Stimulated activated naive CD8-positive, alpha-beta T cell treated with anti-CD3 and anti-CD28 coated beads, Interleukin-15, Interleukin-2, amounts not matched to agents 100 ng/mL and 50 ng/mL, for 24 hours (primary cell): ENCODE data around the gene SEC23IP.

Source experiments
- H3K27ac Mint-ChIP-seq: one replicate; pipeline ENCODE4 v1.8.0; 2021; ENCODE audit warnings: mild to moderate bottlenecking, mixed read lengths
- H3K27me3 Mint-ChIP-seq: one replicate; pipeline ENCODE4 v1.8.0; 2021; ENCODE audit warnings: mixed read lengths
- H3K36me3 Mint-ChIP-seq: one replicate; pipeline ENCODE4 v1.8.0; 2021; ENCODE audit warnings: low read depth, mixed read lengths
- H3K4me1 Mint-ChIP-seq: one replicate; pipeline ENCODE4 v1.8.0; 2021; ENCODE audit warnings: low read depth, mixed read lengths
- H3K4me3 Mint-ChIP-seq: one replicate; pipeline ENCODE4 v1.8.0; 2021; ENCODE audit warnings: mild to moderate bottlenecking, mixed read lengths
- H3K9me3 Mint-ChIP-seq: one replicate; pipeline ENCODE4 v1.8.0; 2021; ENCODE audit warnings: mixed read lengths

Gene SEC23IP

GRCh38 chr10:119892188-119893065, at the start of gene SEC23IP:
TSS of gene SEC23IP (plus strand) at chr10:119892730. CDS start at chr10:119892783, 53 bp downstream.
- peaks cover 22% of the 10 kb centered on the region for H3K36me3 Mint-ChIP-seq
- peaks cover 8% of the 10 kb centered on the region for H3K9me3 Mint-ChIP-seq
- peak within 1 kb of the TSS; percentile 98 for H3K27ac Mint-ChIP-seq
- peak within 1 kb of the TSS; percentile 94 for H3K4me3 Mint-ChIP-seq
- peaks cover 45% of the 10 kb centered on the region for H3K4me1 Mint-ChIP-seq
- H3K27me3 Mint-ChIP-seq: no peaks in the 10 kb centered on the region

- H3K27me3 Mint-ChIP-seq: no peaks in the 10 kb centered on the region
- no peak overlapping the region for H3K27ac Mint-ChIP-seq
- peaks cover 88% of the 10 kb centered on the region for H3K36me3 Mint-ChIP-seq
- H3K4me1 Mint-ChIP-seq: peaks cover 6% of the 10 kb centered on the region
- H3K4me3 Mint-ChIP-seq: no peak overlapping the region
- H3K9me3 Mint-ChIP-seq: no peaks in the 10 kb centered on the region
Measured at GRCh38 chr10:119845656-119846055, 46.9 kb upstream of the SEC23IP start.

- Mint-ChIP-seq H3K27me3 (no peaks in the 10 kb centered on the region), H3K4me3 (no peak overlapping the region), H3K27ac (no peak overlapping the region), H3K4me1 (peaks cover 6% of the 10 kb centered on the region), H3K36me3 (peaks cover 72% of the 10 kb centered on the region), H3K9me3 (no peaks in the 10 kb centered on the region)
Measured at GRCh38 chr10:119849031-119849789, 43.3 kb upstream of the SEC23IP start.

GRCh38 chr10:119849944-119850343, 42.6 kb upstream of the SEC23IP start:
- Mint-ChIP-seq H3K36me3 (peaks cover 67% of the 10 kb centered on the region), H3K27ac (peak overlapping the region; percentile 40)

GRCh38 chr10:119852277-119852676, 40.3 kb upstream of the SEC23IP start:
- Mint-ChIP-seq H3K36me3 (peaks cover 67% of the 10 kb centered on the region), H3K27me3 (no peaks in the 10 kb centered on the region), H3K27ac (no peak overlapping the region), H3K4me1 (peaks cover under 1% of the 10 kb centered on the region), H3K4me3 (no peak overlapping the region), H3K9me3 (no peaks in the 10 kb centered on the region)

More at GRCh38 chr10:119849944-119850343, 42.6 kb upstream of the SEC23IP start:
- no peak overlapping the region for H3K4me3 Mint-ChIP-seq
- peaks cover 6% of the 10 kb centered on the region for H3K4me1 Mint-ChIP-seq
- no peaks in the 10 kb centered on the region for H3K27me3 Mint-ChIP-seq
- no peaks in the 10 kb centered on the region for H3K9me3 Mint-ChIP-seq

- Mint-ChIP-seq H3K36me3 (peaks cover 67% of the 10 kb centered on the region), H3K4me3 (no peak overlapping the region)
Measured at GRCh38 chr10:119852822-119853221, 39.7 kb upstream of the SEC23IP start.

GRCh38 chr10:119853574-119853973, 39.0 kb upstream of the SEC23IP start:
- Mint-ChIP-seq H3K4me3 (no peak overlapping the region), H3K4me1 (no peaks in the 10 kb centered on the region), H3K9me3 (no peaks in the 10 kb centered on the region), H3K27ac (no peak overlapping the region), H3K27me3 (no peaks in the 10 kb centered on the region), H3K36me3 (peaks cover 61% of the 10 kb centered on the region)

More at GRCh38 chr10:119852822-119853221, 39.7 kb upstream of the SEC23IP start:
- H3K27me3 Mint-ChIP-seq: no peaks in the 10 kb centered on the region
- no peaks in the 10 kb centered on the region for H3K9me3 Mint-ChIP-seq
- H3K4me1 Mint-ChIP-seq: no peaks in the 10 kb centered on the region
- H3K27ac Mint-ChIP-seq: no peak overlapping the region

GRCh38 chr10:119858063-119858462, 34.5 kb upstream of the SEC23IP start:
- H3K9me3 Mint-ChIP-seq: no peaks in the 10 kb centered on the region
- H3K36me3 Mint-ChIP-seq: peaks cover 41% of the 10 kb centered on the region
- H3K27ac Mint-ChIP-seq: no peak overlapping the region
- no peak overlapping the region for H3K4me3 Mint-ChIP-seq
- peaks cover 34% of the 10 kb centered on the region for H3K4me1 Mint-ChIP-seq
- H3K27me3 Mint-ChIP-seq: no peaks in the 10 kb centered on the region

- H3K4me3 Mint-ChIP-seq: no peak overlapping the region
- H3K4me1 Mint-ChIP-seq: peaks cover 43% of the 10 kb centered on the region
- peaks cover 46% of the 10 kb centered on the region for H3K36me3 Mint-ChIP-seq
- H3K9me3 Mint-ChIP-seq: peaks cover 2% of the 10 kb centered on the region
- no peaks in the 10 kb centered on the region for H3K27me3 Mint-ChIP-seq
- no peak overlapping the region for H3K27ac Mint-ChIP-seq
Measured at GRCh38 chr10:119859420-119860258, 32.9 kb upstream of the SEC23IP start.

GRCh38 chr10:119860866-119861607, 31.5 kb upstream of the SEC23IP start:
- H3K27ac Mint-ChIP-seq: peak overlapping the region; percentile 45
- H3K4me1 Mint-ChIP-seq: peaks cover 51% of the 10 kb centered on the region
- peaks cover 50% of the 10 kb centered on the region for H3K36me3 Mint-ChIP-seq
- H3K9me3 Mint-ChIP-seq: peaks cover 7% of the 10 kb centered on the region
- H3K4me3 Mint-ChIP-seq: no peak overlapping the region
- H3K27me3 Mint-ChIP-seq: no peaks in the 10 kb centered on the region

GRCh38 chr10:119862524-119862923, 30.0 kb upstream of the SEC23IP start:
- Mint-ChIP-seq H3K36me3 (peaks cover 43% of the 10 kb centered on the region), H3K4me3 (no peak overlapping the region), H3K27me3 (no peaks in the 10 kb centered on the region), H3K4me1 (peaks cover 57% of the 10 kb centered on the region), H3K27ac (no peak overlapping the region), H3K9me3 (peaks cover 7% of the 10 kb centered on the region)

- peaks cover 71% of the 10 kb centered on the region for H3K4me1 Mint-ChIP-seq
- H3K27me3 Mint-ChIP-seq: no peaks in the 10 kb centered on the region
- H3K9me3 Mint-ChIP-seq: peaks cover 7% of the 10 kb centered on the region
- H3K27ac Mint-ChIP-seq: no peak overlapping the region
- peaks cover 42% of the 10 kb centered on the region for H3K36me3 Mint-ChIP-seq
- no peak overlapping the region for H3K4me3 Mint-ChIP-seq
Measured at GRCh38 chr10:119863951-119864565, 28.5 kb upstream of the SEC23IP start.

- Mint-ChIP-seq H3K36me3 (peaks cover 38% of the 10 kb centered on the region), H3K4me3 (no peak overlapping the region), H3K27me3 (no peaks in the 10 kb centered on the region), H3K4me1 (peaks cover 68% of the 10 kb centered on the region), H3K9me3 (peaks cover 7% of the 10 kb centered on the region), H3K27ac (no peak overlapping the region)
Measured at GRCh38 chr10:119865699-119866240, 26.8 kb upstream of the SEC23IP start.
